Activated CD4-positive, alpha-beta T cell treated with anti-CD3 and anti-CD28 coated beads for 4 hours (primary cell): Measurements from ENCODE around the gene CDK5RAP2.

Source experiments
- DNase-seq, 2 donors: peaks; one replicate each; pipeline ENCODE4 v3.0.0-alpha.2; 2020

Gene CDK5RAP2

DNA sequence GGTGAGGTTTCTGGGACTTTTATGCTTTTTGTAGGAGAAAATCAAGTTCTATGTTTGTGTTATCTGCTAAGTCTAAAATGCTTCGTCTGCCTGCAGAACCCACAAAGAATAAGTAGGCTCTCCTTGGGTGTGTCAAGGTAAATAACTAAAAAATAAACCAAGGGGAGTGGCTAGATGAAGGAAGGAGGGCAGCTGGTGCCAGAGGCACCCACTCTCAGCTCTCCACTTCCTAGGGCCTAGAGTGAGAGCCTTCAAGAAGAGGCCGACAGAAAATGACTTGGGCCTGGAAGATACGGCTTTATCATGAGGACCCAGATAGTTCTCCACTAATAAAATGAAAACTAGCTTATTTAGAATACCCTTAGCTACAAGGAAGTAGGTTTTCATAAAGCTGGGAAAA lies 147.4 kb downstream of the CDK5RAP2 start:
- no peak for DNase-seq

DNA sequence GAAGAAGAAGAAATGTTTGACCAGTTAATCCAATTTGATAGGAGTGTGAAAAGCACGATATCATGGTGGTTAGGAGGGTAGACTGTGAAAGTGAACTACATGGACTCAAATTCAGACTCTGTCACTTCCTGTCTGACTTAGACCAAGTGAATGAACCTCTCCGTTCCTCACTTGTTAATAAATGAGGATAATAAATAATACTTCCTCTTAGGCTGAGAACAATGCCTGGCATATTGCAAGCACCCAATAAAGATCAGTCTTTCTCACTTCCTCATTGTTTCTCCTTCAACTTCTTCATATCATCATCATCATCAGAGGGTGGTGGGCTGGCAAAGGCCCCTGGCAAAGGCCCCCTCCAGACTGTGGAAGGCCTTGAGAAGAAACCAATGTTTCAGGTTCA lies 148.7 kb downstream of the CDK5RAP2 start:
- no peak for DNase-seq

DNA sequence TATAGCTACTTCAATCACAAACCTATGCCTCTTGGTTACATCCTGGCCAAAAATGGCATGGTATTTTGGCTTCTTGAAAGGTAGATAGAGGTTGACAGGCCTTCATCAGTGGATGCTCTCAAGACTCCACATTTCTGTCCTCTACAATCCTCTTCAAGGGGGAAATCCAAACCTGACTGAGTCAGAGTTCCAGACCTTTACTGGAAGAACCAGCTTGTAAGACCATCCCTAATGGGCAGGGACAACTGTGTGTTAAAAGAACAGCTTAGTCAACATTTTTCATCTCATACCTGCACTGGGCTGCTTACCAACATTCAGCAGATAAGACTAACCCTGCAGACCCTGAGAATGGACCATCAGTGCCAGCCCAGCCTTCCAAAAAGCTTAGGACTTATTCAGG lies 155.7 kb downstream of the CDK5RAP2 start:
- no peak for DNase-seq

DNA sequence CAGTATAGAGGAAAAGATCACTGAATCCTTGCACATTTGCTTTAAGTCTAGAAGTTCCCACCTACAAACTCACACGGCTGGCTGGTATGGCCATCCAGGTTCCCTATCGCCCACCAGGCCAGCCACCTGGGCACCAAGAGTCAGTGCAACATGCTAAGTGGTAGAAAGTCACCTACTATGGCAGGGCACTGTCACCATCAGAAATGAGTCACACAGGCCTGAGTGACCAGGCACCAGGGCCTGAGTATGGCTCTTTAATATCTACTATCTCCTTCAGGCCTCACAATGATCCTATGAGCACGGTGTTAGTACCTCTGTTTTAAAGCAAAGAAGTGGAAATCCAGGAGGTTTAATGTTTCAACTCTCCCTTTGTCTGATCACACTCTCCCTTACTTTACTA lies 156.2 kb downstream of the CDK5RAP2 start:
- DNase-seq: no peak

DNA sequence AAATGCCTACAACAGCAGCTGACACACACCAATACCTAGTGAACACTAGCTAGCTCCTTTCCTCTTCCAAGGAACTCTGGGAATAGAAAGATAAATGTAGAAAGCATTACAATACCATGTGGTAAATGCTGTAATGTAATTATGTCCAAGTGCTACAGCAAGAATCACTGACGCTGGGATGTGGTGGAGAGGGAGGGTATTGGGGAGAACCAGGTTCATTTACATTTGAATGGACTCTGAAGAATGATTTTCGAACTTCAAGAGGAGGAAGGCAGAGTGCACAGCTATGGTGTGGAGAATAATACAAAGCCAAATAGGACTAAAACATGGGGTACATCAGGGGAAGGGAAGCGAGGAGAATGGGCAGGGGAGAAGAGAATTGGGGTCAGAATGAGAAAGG lies 158.0 kb downstream of the CDK5RAP2 start:
- DNase-seq: no peak

- DNase-seq: no peak
Observed at GRCh38 chr9:120418315-120418714, 161.7 kb downstream of the CDK5RAP2 start.

DNA sequence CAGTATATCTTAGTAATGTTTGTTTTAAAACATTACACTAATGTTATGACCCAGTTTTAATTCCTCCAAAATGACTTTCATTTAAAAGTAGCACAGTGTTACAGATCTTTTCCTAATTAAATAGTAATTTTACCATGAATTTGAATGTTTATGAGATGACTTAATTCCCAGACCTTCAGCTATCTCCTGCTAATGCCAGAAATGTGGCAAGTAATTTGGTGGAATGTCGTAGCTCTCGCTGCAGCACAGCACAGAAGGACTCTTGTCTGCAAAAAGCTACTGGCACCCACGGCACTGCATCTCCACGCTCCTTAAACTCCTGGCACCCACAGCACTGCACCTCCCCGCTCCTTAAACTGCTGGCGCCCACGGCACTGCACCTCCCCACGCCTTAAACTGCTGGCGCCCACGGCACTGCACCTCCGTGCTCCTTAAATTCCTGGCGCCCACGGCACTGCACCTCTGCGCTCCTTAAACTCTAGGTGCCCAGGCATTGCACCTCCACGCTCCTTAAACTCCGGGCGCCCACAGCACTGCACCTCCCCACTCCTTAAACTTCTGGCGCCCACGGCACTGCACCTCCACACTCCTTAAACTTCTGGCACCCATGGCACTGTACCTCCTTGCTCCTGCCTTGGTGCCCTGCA lies 163.1 kb downstream of the CDK5RAP2 start:
- no peak for DNase-seq

DNA sequence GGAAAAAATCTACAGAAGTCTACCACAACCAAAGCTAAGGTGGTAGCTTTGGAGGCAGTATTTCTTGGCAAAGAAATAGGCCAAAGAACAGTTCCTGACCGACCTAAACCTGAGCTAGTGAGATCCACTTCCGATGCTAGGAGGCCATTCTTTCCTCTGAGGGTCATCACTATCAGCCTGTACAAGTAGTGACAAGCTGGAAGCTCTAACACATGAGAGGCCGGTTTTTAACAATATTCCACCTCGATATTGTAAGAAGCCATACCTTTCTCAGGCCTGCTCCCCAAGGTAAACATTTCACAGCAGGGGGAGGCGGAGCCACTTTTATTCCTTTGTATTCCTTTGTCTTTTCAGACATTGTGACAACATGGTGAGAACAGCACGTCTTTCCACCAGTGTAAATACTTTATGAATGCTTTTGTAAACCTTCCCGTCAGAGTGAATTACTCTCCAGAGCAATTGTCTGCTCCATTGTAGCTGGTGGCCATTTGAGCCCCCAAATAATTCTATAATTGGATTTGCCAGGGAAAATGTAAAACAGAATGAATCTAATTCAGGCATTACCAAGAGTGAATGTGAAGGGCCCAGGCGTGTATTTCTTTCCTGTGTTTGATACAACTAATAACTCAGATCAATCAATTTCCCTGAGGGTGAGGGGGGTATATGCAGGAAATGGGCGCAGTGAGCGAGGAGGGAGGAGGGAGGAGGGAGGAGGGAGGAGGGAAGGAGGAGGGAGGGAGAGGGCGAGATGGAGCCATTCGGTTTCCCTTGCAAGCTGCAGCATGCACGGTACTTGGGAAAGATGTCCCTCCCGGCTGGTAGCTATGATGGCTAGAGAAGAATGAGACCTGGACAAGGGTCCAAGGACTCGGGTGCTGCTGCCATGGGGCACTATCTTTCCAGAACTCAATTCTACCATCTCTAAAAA lies 166.6 kb downstream of the CDK5RAP2 start:
- no peak for DNase-seq

- no peak for DNase-seq
Observed at GRCh38 chr9:120412425-120412951, 167.5 kb downstream of the CDK5RAP2 start.

GRCh38 chr9:120411862-120412424 lies 168.0 kb downstream of the CDK5RAP2 start:
- DNase-seq: no peak

GRCh38 chr9:120410925-120411501 lies 169.0 kb downstream of the CDK5RAP2 start:
- DNase-seq: no peak

- DNase-seq: no peak
Observed at GRCh38 chr9:120408680-120409258, 171.2 kb downstream of the CDK5RAP2 start.

DNA sequence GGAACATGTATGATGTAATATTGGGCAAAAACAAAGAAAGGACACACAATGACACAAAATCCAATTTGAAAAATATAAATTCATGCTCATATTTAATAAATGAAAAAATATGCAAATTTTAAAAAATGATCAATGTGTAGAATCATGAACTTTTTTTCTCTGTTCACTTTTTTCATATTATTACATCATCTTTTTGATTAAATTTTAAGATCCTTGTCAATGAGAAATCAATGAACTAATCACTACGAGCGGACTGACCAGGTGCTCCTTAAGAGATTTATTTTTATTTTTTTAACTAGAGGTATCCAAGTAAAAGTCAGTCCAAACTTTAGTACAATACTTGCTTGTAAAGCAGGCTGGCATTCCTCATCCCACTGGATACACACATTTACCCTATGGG lies 174.1 kb downstream of the CDK5RAP2 start:
- DNase-seq: no peak

- DNase-seq: no peak
Observed at GRCh38 chr9:120405134-120405533, 174.8 kb downstream of the CDK5RAP2 start.

DNA sequence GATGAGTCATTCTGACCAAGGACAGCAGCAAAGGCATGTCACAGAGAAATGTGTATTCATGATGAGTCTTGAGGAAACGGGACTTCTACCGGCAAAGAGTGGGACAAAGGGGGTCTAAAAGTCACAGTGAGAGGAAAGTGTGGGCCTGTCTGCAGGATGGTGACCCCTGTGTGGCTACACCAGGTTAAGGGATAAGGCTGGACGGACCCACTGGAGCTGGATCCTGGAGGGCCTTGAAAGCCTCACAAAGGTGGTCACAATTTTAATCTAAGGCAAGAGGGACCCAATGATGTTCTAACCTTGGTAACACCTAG lies 176.5 kb downstream of the CDK5RAP2 start:
- no peak for DNase-seq

GRCh38 chr9:120402741-120403542 lies 177.0 kb downstream of the CDK5RAP2 start:
- DNase-seq: no peak

DNA sequence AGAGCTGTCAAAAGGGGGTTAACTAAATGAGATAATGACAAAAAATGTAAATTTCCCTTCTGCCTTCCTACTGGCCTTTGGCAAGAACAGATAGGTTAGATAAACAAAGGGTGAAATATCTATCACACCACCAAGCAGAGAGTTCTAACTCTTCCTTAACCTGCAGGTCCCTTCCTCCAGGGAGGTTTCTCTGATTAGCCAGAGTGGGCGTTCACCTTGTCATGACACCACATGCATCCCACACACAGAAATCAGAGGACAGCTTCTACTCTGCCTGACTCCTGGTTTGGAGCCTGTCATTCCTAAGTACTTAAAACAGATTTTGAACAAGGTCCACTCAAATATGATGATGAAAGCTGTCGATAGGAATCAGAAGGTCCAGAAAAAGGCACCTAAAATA lies 180.0 kb downstream of the CDK5RAP2 start:
- DNase-seq: no peak

DNA sequence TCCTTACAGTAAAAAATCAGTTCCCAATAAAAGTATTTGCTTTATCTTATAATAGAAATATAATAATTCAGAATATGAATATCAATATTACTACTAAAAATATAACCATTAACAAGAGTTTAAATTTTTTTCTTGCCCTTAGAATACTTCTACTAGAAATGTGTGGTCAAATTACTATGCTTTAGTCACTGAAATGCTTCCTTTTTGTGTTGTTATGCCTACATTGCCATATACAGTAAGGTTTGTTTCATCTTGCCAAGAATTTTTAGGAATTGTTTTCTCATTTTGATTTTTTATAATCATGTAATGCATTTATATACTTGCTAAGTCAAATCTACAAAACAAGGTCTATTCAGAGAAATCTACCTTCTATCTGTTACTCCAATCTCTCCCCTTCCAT lies 181.7 kb downstream of the CDK5RAP2 start:
- no peak for DNase-seq

GRCh38 chr9:120397453-120397852 lies 182.5 kb downstream of the CDK5RAP2 start:
- DNase-seq: no peak

DNA sequence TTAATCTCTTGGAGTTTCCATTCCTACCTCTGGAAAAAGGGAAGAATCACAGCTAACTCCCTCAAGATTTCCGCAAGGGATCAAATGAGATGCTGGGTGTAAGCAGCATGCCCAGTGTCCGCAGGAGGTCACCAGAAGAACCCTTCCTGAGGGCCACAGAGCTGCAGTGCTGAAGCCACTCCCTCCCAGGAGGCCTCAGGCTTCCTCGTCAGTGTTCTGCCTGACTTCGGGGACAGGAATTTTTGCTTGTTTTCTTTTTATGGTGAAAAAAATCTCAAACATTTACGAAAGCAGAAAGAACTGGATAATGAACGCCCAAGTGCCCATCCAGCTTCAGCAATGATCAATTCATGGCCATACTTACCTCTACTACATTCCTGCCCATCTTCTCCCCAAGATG lies 183.0 kb downstream of the CDK5RAP2 start:
- DNase-seq: no peak

DNA sequence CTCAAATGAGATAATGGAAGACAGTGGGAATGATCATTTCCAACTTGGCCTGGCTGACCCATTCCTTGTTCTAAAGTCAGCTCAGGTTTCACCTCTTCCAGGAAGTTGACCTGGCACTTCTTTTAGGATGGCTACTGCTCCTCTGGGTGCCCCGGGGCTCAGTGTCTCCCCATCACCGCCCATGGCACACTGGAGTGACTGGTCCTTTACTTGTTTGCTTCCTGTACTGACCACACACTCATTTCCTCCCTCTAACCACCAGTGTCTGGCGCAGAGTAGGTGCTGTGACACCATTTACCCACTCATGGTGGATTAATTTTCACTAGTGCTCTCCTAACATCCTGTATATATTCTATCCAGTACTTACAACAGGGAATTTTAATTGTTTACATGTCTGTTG lies 183.5 kb downstream of the CDK5RAP2 start:
- DNase-seq: no peak

DNA sequence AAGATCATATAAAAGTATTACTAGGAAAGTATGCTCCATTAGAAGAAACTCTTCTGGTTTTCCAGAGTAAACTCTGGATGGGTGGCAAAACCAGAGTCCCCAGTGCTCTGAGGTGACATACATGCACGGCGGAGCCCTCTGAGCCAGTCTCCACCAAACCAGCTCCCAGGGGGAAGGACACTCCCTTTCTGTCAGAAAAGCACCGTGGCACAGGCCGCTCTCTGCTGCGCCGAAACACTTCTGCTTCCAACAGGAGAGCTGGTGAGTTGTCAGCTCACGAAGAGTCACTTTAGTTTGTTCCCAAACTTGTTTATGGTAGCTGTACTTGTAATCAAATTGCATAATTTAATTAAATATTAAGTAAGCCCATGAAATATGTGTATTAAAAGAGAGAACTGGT lies 184.6 kb downstream of the CDK5RAP2 start:
- DNase-seq: no peak
